Calu3 (cell line): ENCODE data around the gene ITK. TPM values are rescaled to one million over a fixed set of nuclear protein-coding genes. Genes with fewer than 3 reads are reported as not detected.
"Not testable (repeated sequence)": the region's sequence is repeated elsewhere in the genome, so short reads cannot be mapped to it uniquely, and the experiment has no call there.

Experiments
- BruUV-seq: library from RNA; stranded (reverse); fragments of 400-500 nt; replicated peaks from 2 replicates; lab custom pipeline; 2021; lab: Mats Ljungman, UMichigan
- CTCF ChIA-PET: fragments of 300-600 bp; sonication (Branson Sonifier 250); formaldehyde crosslinking; loops from one replicate; lab custom pipeline; 2022; ENCODE audit warnings: antibody characterized with exemption; lab: Charles Lee
- DNase-seq: peaks from one replicate; pipeline ENCODE4 v3.0.0; 2022
- H3K27ac Mint-ChIP-seq: one replicate; pipeline ENCODE4 v1.8.0; 2022; ENCODE audit warnings: mixed read lengths; ENCODE audit not compliant: unreplicated experiment
- H3K27me3 Mint-ChIP-seq: one replicate; pipeline ENCODE4 v1.8.0; 2022; ENCODE audit warnings: mixed read lengths; ENCODE audit not compliant: unreplicated experiment
- H3K36me3 Mint-ChIP-seq: one replicate; pipeline ENCODE4 v1.8.0; 2022; ENCODE audit warnings: mild to moderate bottlenecking, moderate library complexity, mixed read lengths; ENCODE audit not compliant: insufficient read depth, unreplicated experiment
- H3K4me1 Mint-ChIP-seq: one replicate; pipeline ENCODE4 v1.8.0; 2022; ENCODE audit warnings: mild to moderate bottlenecking, low read depth, mixed read lengths; ENCODE audit not compliant: unreplicated experiment
- H3K4me3 Mint-ChIP-seq: one replicate; pipeline ENCODE4 v1.8.0; 2022; ENCODE audit warnings: mild to moderate bottlenecking, low read depth, moderate library complexity, mixed read lengths; ENCODE audit not compliant: unreplicated experiment
- H3K9me3 Mint-ChIP-seq: one replicate; pipeline ENCODE4 v1.8.0; 2022; ENCODE audit warnings: low read depth, mixed read lengths; ENCODE audit not compliant: unreplicated experiment
- intact Hi-C: fragments of 100-400 bp; cut with micrococcal nuclease; formaldehyde crosslinking; loops from one replicate; pipeline ENCODE4 v1.10.0; 2022; ENCODE audit not compliant: unreplicated experiment
- total RNA-seq: library from RNA; stranded (reverse); gene quantifications from 2 replicates; pipeline ENCODE4 v1.2.3, GENCODE V29; 2022
- TF ChIP-seq, protein P1 (sequence below): fragments of 200-600 bp; IDR thresholded peaks from one replicate; pipeline ENCODE4 v1.8.0; 2022; ENCODE audit warnings: antibody characterized with exemption; ENCODE audit not compliant: unreplicated experiment

The ITK gene
- total RNA-seq, 1 experiment from 2014 or later = not detected

DNA sequence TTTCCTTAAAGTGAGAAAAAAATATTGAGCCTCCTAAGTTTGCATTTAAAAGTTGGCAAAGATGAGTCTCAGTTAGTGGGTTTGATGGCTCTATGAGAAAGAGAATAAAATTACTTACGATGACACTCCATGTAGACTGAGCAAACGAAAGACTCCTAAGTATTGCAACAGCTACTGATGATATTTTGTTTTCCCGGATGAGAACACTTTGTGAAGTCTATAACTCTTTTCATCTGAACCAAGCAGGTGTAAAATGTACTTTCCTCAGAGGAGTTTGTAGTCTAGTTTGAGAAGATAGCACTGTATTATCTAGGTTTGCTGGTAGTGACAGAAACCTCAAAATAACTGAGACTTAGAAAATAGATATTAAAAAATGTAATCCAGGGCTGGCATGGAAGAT, 1.7 kb upstream of the ITK start:
- Mint-ChIP-seq H3K4me1 (no peaks in the 10 kb centered on the region), H3K27ac (no peak overlapping the region), H3K4me3 (no peak overlapping the region), H3K36me3 (no peaks in the 10 kb centered on the region), H3K9me3 (no peaks in the 10 kb centered on the region), H3K27me3 (peaks cover 56% of the 10 kb centered on the region)
- no TSS peak for BruUV-seq
- CTCF ChIA-PET = no interaction called here
- intact Hi-C loops = no loop called here
- DNase-seq = no peak
- TF ChIP-seq, protein P1, sequence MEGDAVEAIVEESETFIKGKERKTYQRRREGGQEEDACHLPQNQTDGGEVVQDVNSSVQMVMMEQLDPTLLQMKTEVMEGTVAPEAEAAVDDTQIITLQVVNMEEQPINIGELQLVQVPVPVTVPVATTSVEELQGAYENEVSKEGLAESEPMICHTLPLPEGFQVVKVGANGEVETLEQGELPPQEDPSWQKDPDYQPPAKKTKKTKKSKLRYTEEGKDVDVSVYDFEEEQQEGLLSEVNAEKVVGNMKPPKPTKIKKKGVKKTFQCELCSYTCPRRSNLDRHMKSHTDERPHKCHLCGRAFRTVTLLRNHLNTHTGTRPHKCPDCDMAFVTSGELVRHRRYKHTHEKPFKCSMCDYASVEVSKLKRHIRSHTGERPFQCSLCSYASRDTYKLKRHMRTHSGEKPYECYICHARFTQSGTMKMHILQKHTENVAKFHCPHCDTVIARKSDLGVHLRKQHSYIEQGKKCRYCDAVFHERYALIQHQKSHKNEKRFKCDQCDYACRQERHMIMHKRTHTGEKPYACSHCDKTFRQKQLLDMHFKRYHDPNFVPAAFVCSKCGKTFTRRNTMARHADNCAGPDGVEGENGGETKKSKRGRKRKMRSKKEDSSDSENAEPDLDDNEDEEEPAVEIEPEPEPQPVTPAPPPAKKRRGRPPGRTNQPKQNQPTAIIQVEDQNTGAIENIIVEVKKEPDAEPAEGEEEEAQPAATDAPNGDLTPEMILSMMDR = no peak

DNA sequence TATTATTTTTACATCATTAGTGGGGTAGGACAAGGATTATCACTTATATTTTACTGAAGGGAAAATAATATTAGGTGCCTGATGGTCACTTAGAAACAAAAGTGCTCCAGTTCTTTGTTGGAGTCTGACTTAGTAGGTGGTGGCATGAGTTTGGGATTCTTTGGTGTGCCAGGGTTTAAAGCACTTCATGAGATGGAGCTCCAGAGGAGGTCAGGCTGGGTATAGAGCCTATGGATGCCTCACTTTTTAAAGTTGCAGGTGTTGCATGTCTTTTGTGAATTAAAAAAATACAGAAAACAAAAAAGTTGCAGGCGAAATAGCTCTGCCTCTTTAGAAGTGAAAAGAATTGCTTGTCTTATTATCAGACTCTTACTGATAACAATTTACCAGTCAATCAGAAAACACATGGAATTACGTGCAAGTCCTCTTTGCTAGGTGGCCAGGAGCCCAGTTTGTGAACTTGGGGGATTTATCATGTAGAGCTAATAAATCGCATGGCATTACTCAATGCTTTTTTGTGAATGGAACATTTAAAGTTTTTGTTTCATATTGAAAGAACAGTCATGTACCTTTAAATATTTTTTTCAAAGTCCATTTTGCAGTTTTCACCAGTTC, 1.6 kb downstream of the ITK start:
- Mint-ChIP-seq H3K4me1 (no peaks in the 10 kb centered on the region), H3K27me3 (peaks cover 71% of the 10 kb centered on the region), H3K36me3 (no peaks in the 10 kb centered on the region), H3K9me3 (no peaks in the 10 kb centered on the region), H3K27ac (no peak overlapping the region), H3K4me3 (no peak overlapping the region)
- CTCF ChIA-PET = no interaction called here
- DNase-seq = no peak
- no TSS peak for BruUV-seq
- TF ChIP-seq, protein P1 = no peak
- intact Hi-C loops = no loop called here

DNA sequence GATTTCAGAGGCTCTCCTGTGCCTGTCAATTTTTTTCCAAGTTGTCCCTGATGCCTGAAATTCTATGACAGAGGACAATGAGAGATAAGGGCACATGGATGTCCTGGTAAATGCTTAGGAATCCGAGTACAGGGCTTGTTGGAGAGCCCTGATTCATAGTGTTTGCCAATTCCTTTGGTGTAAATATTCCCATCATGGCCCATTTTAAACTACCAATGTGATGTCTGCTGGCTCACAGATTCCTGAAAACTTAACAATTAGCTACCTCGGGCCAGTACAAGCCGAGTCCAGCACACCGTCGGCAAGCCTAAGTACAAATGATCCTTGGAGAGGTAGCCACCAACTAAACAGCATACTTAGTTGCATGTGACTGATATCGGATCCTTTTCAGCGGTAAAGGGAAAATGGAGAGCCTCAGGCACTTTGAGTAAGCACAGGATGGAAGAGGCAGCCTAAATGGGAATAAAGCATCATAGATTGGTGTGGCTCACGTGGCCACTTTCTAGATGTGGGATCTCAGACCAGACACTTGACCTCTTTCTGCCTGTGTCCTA, 3.6 kb downstream of the ITK start:
- CTCF ChIA-PET = no interaction called here
- Mint-ChIP-seq H3K36me3 (no peaks in the 10 kb centered on the region), H3K4me3 (no peak overlapping the region), H3K4me1 (no peaks in the 10 kb centered on the region), H3K9me3 (no peaks in the 10 kb centered on the region), H3K27me3 (peaks cover 74% of the 10 kb centered on the region), H3K27ac (no peak overlapping the region)
- no TSS peak for BruUV-seq
- TF ChIP-seq, protein P1 = no peak
- DNase-seq = no peak
- intact Hi-C loops = no loop called here

DNA sequence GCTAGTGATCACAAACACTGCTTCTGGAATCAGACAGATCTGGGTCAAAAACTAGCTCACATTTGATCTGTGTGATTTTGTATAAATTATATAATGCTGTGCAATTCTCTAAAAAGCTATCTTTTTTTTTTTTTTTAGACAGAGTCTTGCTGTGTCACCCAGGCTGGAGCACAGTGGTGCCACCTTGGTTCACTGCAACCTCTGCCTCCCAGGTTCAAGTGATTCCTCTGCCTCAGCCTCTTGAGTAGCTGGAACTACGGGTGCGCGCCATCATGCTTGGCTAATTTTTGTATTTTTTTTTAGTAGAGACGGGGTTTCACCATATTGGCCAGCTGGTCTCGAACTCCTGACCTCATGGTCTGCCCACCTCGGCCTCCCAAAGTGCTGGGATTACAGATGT, 4.5 kb downstream of the ITK start:
- DNase-seq, BruUV-seq, H3K4me3 Mint-ChIP-seq, H3K9me3 Mint-ChIP-seq, H3K4me1 Mint-ChIP-seq, CTCF ChIA-PET, H3K27ac Mint-ChIP-seq, H3K36me3 Mint-ChIP-seq, intact Hi-C loops: not testable (repeated sequence)
- H3K27me3 Mint-ChIP-seq = peaks cover 68% of the 10 kb centered on the region
